ENCODE measurements around the gene YIF1A. TPM values are rescaled to one million over a fixed set of nuclear protein-coding genes. Genes with fewer than 3 reads are reported as not detected.

The YIF1A gene
- total RNA-seq, 2 donors from 2014 or later, result 63.9 to 73.6 TPM

Other genes with a start within 250 kb of the YIF1A start
- gene GAL3ST3, start 240.0 kb downstream of the YIF1A start, total RNA-seq, result 1 to 10 TPM in 1 of 2 donors, under 1 TPM in 1; 0.74 to 1.2 TPM
- gene SF3B2, start 236.8 kb downstream of the YIF1A start, total RNA-seq, result 100 to 1,000 TPM; 117 to 140 TPM
- gene PACS1, start 218.9 kb downstream of the YIF1A start, total RNA-seq, result 10 to 100 TPM; 65.1 to 84.1 TPM
- 10 to 100 TPM; 30.1 to 41.3 TPM for gene KLC2, start 31.4 kb downstream of the YIF1A start, total RNA-seq
- gene RAB1B, start 20.5 kb downstream of the YIF1A start, total RNA-seq, result 100 to 1,000 TPM; 102 to 112 TPM
- gene CNIH2, start 11.0 kb downstream of the YIF1A start, total RNA-seq, result not detected
- not detected for gene TMEM151A, start 2.8 kb upstream of the YIF1A start, total RNA-seq
- gene CD248, start 27.9 kb upstream of the YIF1A start, total RNA-seq, result 100 to 1,000 TPM in 1 of 2 donors, 10 to 100 TPM in 1; 67.5 to 248 TPM
- 1 to 10 TPM; 5.4 to 7.4 TPM for gene RIN1, start 47.3 kb upstream of the YIF1A start, total RNA-seq
- 10 to 100 TPM; 20.4 to 22.0 TPM for gene BRMS1, start 56.0 kb upstream of the YIF1A start, total RNA-seq
- 10 to 100 TPM; 16.5 to 20.0 TPM for gene B4GAT1, start 58.5 kb upstream of the YIF1A start, total RNA-seq
- gene SLC29A2, start 82.6 kb upstream of the YIF1A start, total RNA-seq, result 1 to 10 TPM; 1.7 to 2.0 TPM
- gene NPAS4, start 131.9 kb upstream of the YIF1A start, total RNA-seq, result 1 to 10 TPM; 2.6 to 6.5 TPM
- 10 to 100 TPM; 36.5 to 37.2 TPM for gene MRPL11, start 149.7 kb upstream of the YIF1A start, total RNA-seq
- gene PELI3, start 177.8 kb upstream of the YIF1A start, total RNA-seq, result 10 to 100 TPM; 12.4 to 13.0 TPM
- gene DPP3, start 191.3 kb upstream of the YIF1A start, total RNA-seq, result 10 to 100 TPM; 27.1 to 29.4 TPM
- gene BBS1, start 221.5 kb upstream of the YIF1A start, total RNA-seq, result 10 to 100 TPM; 23.4 to 31.1 TPM